NCI-H748 (cell line): Measurements from ENCODE around the gene SKP1.

ENCODE experiments used
- DNase-seq: peaks from one replicate; lab custom pipeline; 2025; ENCODE audit not compliant: unreplicated experiment; lab: John Stamatoyannopoulos, UW

Gene SKP1

GRCh38 chr5:134143944-134144941 lies 32.5 kb downstream of the SKP1 start:
- DNase-seq, result no peak

- DNase-seq, result no peak
Measured at GRCh38 chr5:134143431-134143830, 33.3 kb downstream of the SKP1 start.

GRCh38 chr5:134142806-134143205 lies 33.9 kb downstream of the SKP1 start:
- no peak for DNase-seq

DNA sequence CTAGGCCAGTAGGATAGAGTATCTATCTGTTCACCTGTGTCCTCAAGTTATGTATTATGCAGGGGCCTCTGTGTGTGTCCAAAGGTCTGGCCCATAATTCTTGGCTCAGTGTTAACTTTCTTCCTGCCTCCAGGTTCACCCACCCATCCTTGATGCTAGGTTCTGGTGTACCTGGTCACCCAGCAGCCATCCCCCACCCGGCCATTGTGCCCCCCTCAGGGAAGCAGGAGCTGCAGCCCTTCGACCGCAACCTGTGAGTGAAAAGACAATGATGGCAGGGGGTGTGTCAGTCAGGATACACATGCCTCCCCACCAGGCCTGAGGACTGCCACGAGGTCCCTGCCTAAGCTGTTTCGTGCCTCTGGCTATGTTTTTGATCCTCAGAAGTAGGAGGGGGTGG lies 34.7 kb downstream of the SKP1 start:
- DNase-seq, result no peak

DNA sequence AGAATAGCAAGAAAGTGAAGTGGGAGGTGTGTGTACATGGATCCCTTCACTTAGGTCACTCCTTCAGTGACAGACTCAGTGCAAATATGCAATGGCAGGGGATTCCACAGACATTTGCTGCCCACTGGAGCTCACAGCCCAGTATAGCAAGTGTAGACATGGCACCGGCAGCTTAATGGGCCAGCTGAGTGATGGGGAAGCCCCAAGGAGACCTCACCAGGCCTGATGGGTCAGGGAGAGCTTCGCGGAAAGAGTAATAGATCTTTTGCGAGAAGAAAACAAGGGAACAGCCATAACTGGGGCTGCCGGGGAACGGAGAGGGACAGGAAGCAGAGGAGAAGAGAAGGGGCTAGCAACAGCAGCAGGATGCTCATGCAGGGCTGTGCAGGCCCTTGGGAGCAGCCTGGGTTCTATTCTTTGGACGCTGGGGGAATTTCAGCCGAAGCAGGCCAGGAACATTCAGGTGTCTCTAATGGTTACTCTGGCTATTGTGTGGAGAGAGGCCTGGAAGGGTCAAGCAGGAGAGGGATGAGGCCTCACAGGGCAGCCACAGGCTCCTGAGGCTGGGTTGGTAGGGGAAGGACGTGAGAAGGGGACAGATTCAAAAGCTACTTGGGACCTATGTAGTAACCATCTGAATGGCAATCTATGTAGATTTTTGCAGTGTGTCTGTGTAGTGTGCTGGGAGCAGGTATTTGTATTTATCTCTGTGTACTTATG lies 35.3 kb downstream of the SKP1 start:
- no peak for DNase-seq

GRCh38 chr5:134140530-134141201 lies 36.1 kb downstream of the SKP1 start:
- DNase-seq, result peak; percentile 61

DNA sequence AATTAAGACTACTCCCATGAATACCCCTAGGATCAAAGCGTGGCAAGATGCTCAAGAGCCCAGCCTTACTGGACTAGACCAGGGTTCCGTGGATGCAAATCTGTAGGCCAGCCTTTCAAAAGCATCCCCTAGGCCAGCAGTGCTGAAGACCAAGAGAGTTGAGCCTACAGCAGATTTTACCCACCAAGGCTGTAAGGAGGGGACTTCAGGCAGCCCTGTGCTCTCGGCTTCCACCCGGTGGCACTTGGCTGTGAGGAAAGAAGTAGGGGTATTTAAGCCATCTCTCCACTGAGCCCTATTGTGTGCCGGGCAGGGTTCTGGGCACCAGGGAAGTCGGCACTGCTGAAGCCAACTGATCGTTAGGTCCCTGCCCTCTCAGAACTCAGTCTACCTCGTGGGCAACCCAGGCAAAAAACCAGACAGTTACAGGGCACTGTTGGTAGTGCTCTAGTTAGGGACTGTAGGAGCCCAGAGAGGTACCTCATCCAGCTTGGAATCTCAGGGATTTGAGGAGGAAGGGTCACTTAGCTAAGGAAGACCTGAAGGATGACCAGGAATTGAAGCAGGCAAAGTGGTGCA lies 36.8 kb downstream of the SKP1 start:
- DNase-seq, result no peak

DNA sequence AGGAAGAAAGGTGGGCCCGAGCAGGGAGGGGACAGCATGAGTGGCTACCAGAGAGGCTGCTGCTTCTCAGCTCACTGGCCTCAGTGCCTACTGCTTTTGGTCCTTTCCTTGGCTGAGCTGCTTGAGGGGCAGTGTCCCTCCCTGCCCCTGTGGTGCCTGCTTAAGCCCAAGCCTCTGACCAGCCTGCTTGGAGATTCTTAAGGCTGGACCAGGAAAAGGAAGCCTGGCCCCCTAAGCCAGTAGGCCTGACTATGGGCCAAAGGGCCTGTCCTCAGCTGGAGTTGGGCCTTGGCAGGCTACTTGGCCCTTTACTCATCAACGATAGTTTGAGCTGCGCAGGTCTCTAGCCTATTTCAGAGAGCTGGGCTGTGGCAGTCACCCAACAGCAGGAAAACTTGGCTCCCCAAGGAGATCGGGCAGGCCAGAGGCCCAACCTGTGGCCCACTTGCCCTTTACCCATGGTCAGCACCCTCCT lies 37.3 kb downstream of the SKP1 start:
- no peak for DNase-seq

DNA sequence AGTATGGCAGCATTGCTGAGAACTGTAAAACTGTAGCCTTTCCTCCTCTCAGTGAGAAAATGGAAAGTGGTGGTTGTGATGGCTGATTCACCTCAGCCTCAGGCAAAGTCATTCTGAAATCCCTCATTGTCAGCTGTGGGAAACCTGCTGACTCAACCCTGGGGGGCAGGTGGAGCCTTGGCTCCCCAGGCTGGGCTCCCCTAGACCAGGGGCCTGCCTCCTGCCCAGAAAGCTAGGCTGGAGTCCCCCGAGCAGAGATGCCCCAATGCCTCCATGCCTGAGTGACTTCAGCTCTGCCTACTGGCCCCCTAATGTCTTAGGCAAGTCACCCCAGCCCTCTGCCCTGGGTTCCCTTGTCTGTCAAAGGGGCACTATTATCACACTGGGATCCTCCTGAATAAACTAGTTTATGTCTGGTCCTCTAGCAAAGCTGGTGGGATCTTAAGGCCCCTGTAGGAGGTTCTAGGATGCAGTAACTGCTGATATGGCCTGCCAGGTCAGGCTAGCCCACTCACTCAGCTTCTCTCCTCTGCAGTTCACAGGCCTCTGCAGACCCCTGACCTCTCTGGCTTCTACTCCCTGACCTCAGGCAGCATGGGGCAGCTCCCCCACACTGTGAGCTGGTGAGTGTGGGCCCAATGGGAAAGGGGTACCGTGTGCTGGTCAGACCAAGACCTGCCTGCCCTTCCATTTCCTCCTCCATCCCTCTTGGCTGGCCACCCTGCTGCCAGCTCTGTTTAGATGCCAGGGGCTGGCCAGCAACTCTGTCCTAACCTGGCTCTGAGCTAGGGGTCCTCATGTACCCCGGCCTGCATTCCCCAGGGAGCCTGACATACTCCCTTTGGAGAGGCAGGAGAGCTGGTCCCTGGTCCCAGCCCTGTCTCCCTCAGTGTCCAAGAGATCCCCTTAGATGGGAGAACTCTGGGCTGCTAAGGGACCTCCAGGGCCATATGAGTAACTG lies 38.1 kb downstream of the SKP1 start:
- DNase-seq, result no peak

DNA sequence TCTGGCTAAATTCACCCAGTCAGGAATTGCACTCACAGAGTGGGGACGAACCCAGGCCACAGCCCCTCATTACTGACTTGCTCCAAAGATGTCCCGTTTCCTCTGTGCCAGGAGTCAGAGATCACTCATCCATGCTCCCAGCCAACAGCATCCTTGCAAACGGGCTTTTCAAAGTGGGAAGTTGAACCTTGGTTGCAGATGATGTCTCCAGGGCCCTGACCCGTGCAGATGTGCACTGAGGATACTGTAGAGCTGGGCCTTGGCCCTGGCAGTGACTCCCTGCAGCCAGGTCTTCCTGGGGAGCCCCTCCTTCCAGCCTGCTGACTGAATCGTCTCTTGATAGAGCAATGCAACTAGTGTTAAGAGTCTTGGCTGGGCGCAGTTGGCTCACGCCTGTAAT lies 40.0 kb downstream of the SKP1 start:
- DNase-seq, result no peak

DNA sequence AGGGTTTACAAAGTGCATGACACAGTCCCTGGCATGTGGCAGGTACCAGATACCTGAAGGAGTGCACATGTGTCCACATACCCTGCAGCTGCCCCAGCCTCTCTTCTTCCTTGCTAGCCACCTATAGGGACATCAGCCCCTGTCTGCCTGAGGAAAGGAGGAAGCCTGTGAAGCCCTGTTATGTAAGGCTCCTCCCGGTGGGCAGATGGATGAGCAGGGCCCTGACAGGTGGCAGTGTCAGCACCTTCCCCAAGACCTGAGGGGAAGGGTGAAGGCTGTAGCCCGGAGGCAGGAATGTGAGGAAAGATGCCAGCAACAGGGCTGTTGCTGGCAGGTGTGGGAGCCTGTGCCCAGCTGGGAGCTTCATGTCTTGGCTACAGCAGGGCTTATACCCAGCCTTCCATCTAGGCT lies 40.5 kb downstream of the SKP1 start:
- DNase-seq, result no peak

DNA sequence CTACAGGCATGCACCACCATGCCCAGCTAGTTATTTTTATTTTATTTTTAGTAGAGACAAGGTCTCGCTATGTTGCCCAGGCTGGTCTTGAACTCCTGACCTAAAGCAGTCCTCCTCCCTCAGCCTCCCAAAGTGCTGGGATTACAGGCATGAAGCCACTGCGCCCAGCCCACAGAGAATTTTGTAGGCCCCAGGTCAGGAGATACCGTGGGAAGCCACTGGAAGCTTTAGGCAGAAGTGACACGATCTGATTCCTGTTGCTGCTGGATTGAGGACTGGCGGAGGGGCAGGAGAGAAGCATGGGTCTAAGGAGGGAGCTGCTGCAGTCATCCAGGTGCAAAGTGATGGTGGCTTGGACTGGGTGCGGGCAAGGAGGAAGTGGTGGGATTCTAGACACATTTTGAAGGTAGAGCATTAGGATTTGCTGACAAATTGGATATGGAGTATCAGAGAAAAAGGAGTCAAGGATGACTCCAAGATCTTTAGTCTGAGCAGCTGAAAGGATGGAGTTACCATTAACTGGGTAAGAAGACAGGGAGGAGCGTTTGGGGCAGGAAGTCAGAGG lies 41.6 kb downstream of the SKP1 start:
- DNase-seq, result no peak

DNA sequence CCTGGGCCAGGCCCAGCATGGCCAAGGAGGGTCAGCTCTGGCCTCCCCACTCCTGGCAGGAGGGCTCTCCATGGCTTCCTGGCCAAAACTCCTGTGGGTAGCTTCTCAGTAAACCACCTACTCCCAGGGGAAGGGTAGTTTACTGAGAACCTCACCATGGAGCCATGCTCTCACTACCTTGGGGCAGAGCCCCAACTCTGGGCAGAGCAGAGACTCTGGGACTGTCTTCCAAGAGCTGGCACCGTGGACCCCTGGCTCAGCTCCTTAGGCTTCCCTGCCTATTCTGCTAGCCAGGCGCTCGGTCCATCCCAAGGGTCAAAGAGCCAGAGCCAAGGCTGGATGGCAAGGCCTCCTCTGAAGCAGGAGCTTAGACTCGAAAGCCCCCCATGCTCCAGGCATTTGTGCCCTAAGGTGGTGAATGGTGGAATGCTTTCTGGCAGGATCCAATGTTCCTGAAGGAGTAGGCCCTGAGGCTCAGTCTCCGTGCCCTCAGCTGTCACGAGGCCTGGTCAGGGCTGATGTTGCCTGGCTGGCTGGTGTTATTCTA lies 42.7 kb downstream of the SKP1 start:
- no peak for DNase-seq

DNA sequence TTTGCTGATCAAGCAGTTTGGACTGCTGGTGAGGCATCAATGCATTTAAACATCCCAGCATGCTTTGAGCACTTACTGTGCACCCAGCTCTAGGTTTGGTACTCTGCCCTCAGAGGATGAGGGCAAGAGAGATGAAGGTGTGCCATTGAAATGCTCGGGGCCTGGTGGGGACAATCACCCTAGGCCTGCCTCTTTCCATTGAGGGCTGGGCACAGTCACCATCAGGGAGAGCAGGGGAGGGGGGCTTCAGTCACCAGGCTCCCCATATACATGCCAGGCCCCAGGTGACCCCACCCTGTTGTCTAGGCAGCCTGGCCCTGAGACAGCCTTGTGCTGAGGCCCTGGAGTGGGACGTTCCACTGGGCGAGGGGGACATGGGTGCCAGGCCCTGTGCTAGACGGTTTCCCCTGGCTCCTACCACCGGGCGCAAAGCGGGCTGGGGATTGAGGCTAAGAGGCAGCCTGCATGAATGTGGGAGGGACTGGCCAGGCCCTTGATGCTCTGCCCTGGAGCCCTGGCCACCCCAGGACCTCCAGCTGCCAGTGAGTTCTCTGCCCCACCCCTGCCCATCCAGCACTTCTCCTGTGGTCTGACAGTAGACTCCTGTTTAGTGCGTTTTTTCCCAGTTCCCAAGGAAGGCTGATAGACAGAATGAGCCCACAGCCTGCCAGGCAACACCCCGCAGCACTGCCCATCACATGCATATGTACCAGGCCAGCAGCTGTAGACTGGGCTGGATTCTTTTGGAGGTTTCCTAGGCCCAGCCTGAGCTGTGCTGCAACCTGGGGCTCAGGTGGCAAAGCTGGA lies 43.4 kb downstream of the SKP1 start:
- DNase-seq, result no peak

GRCh38 chr5:134132372-134133187 lies 44.2 kb downstream of the SKP1 start:
- DNase-seq, result no peak

GRCh38 chr5:134131578-134132350 lies 45.0 kb downstream of the SKP1 start:
- DNase-seq, result no peak

GRCh38 chr5:134131165-134131564 lies 45.6 kb downstream of the SKP1 start:
- no peak for DNase-seq
